HTR-8/SVneo (cell line): ENCODE results near the gene RGS6.

Experiments used
- DNase-seq: peaks from one replicate; pipeline ENCODE4 v3.0.0; 2011; ENCODE audit warnings: low spot score, mixed read lengths; ENCODE audit not compliant: insufficient read length
- FAIRE-seq: peaks from 2 replicates; lab custom pipeline; 2011; peaks lifted over from hg19 to GRCh38; lab: Jason Lieb, UNC

Gene RGS6

DNA sequence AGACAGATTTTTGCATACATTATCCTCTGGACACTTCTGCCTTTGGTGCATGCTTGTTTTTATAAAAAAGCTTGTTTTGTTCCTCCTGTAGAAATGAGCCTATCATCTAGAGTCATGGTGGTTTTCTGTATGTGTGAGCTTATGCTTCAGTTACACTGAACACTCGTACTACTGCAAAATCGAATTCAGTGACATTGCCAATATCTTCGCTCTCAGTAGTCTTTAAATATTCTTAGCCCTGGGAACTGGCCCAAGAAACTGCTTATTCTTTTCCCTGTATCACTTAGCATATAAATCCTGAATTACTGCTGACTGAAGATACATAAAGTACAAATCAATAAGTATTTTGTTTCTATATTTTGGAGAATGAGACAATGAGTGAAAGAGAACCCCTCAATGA is 70.5 kb downstream of the RGS6 start:
- no peak for DNase-seq
- FAIRE-seq = no peak

DNA sequence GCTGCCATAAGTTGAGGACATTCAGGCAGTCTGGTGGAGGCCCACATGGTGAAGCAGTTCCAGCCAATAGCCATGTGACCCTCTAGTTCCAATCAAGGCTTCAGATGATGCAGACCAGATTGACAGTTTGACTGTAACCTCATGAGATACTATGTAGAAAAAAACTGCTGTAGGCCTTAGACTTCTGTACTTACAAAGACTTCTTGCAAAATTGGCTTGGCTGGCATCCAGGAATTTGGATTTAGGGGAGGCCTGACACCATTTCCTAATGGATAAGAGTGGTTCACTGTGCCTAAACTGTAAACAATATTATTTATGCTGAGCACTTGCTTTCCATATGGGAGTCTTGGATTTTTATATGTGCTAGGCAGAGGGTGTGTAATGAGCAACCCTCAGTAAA is 76.4 kb downstream of the RGS6 start:
- FAIRE-seq (no peak), DNase-seq (no peak)

DNA sequence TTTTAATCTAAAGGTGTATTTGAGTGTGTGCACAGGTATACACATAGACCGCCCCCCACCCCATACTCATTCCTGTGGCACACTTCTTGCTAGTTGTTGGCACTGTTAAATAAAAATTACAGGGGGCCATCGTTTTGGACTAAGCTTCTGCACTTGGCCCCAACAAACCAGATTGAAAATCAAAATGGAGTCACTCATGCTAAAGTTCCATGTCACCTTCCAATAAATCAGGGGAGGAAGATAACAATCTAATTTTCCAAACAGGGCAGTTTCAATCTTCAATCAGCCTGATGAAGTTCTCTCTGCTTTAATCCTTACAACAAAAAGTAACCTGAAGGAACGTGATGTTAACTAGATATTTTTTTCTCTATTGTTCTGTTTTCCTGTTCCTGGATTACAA is 78.2 kb downstream of the RGS6 start:
- DNase-seq (no peak), FAIRE-seq (no peak)

- FAIRE-seq = peak; percentile 36
These were observed 81.6 kb downstream of the RGS6 start for GRCh38 chr14:72013721-72014345.

GRCh38 chr14:72014486-72014885 is 82.3 kb downstream of the RGS6 start:
- DNase-seq = no peak

More at GRCh38 chr14:72013721-72014345, 81.6 kb downstream of the RGS6 start:
- no peak for DNase-seq

GRCh38 chr14:72017290-72017689 is 85.1 kb downstream of the RGS6 start:
- DNase-seq (no peak), FAIRE-seq (no peak)

More at GRCh38 chr14:72014486-72014885, 82.3 kb downstream of the RGS6 start:
- no peak for FAIRE-seq

GRCh38 chr14:72023128-72024042 is 91.2 kb downstream of the RGS6 start:
- DNase-seq (no peak), FAIRE-seq (no peak)

GRCh38 chr14:72024043-72024407 is 91.8 kb downstream of the RGS6 start:
- FAIRE-seq (peak; percentile 66), DNase-seq (no peak)

DNA sequence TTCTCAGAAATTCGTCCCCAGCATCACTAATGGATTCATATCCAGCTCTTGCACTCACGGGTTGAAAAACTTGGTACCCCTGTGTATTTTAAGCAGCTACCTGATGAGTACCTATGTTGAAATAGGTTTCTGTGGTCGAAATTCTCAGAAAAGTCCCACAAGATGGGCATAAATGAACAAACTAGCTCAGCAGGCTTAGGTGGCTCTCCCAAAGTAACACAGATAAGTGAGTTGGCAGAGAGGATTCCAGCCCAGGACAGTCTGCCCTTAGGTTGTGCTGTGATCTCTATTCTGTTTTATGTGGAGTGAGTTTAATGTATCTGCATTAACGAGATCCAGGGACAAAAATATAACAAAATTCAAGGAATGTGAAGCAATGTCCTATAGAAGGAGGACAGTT is 92.3 kb downstream of the RGS6 start:
- DNase-seq (no peak), FAIRE-seq (no peak)

- FAIRE-seq = peak; percentile 9
These were observed 94.3 kb downstream of the RGS6 start for GRCh38 chr14:72026536-72026935.

GRCh38 chr14:72027061-72027460 is 94.8 kb downstream of the RGS6 start:
- FAIRE-seq (no peak), DNase-seq (no peak)

More at GRCh38 chr14:72026536-72026935, 94.3 kb downstream of the RGS6 start:
- DNase-seq = no peak

DNA sequence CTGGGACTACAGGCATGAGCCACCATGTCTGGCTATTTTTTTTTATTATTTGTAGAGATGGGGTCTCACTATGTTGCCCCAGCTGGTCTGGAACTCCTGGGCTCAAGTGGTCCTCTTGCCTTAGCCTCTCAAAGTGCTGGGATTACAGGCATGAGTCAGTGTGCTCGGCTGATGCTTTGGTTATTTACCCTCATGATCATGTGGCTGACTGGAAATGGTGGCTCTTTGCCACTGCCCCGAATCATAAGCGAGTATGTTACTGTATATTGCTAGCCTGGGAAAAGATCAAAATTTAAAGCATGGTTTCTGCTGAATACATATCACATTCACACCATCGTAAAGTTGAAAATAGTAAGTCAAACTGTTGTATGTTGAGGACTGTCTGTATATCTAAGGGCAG is 101.1 kb downstream of the RGS6 start:
- DNase-seq (no peak), FAIRE-seq (peak; percentile 81)

DNA sequence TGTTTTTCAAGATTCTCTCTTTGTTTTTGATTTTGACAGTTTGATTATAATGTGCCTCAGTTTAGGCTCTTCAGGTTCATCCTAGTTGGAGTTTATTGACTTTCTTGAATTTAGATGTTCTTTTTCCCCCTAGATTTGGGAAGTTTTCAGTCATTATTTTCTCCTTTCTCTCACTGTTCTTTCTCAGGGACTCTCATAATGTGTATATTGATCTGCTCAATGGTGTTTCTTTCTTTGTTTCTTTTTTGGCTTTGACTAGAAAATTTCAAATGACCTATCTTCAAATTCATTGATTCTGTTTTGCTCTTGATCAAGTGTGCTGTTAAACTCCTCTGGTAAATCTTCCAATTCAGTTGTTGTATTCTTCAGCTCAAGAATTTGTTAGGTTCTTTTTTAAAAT is 108.3 kb downstream of the RGS6 start:
- no peak for FAIRE-seq
- no peak for DNase-seq

GRCh38 chr14:72045271-72045670 is 113.0 kb downstream of the RGS6 start:
- DNase-seq (no peak), FAIRE-seq (no peak)

DNA sequence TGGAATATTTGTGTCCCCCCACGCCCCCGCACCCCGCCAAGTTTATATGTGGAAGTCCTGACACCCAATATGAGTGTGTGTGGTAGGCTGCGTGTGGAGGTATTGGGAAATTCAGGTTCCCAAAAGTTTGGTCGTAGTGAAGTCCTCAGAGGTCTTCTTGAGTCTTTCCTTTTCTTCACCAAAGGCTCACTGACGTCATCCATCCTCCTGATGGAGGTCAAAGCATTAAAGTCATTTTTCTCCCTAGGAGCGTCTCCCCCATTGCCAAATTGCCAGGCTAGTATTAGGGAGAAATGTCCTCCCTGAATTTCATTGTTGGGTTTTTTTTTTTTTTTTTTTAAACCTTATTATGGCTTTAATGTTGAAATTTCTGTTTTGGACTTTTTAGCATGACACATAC is 113.7 kb downstream of the RGS6 start:
- FAIRE-seq (no peak), DNase-seq (no peak)

DNA sequence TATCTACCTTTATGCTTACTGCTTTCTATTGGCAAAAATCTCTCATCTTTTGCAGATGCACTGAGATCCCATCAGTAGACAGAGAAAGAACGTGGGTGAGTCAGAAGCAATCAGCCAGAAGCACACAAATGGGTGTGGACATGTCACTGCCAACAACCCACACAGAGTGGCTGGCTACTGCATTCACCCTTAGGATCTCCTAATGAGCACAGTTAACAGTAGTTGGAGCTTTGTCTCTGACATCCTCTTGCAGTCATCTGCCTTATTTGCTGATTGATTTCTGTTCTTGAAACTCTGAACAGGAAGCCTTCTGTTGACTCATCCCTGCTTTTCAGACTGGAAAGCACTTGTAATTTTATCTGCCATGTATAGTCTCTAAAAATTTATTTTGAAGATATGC is 117.2 kb downstream of the RGS6 start:
- FAIRE-seq (no peak), DNase-seq (no peak)

DNA sequence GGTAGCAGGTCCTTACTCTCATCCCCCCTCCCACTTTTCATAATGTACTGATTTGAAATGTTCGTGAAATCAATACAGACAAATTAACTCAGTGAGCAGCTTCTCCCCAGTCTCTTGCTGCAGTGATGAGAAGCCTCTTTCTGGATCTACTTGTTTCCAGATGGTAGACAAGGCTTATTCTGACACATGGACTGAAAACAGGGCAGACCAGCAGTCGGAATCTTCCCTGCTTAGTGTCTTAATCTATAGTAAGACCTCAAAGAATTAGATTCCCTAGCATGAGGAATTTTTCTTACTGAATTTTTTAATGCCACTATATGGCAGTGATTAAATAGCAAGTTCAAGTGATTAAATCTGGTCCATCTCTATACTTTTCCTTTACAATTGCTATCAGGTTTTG is 120.1 kb downstream of the RGS6 start:
- FAIRE-seq (no peak), DNase-seq (no peak)

GRCh38 chr14:72053651-72054050 is 121.4 kb downstream of the RGS6 start:
- FAIRE-seq (no peak), DNase-seq (no peak)

- DNase-seq = no peak
These were observed 122.7 kb downstream of the RGS6 start for GRCh38 chr14:72054911-72055310.

GRCh38 chr14:72057701-72058285 is 125.6 kb downstream of the RGS6 start:
- DNase-seq = no peak
- FAIRE-seq = no peak

More at GRCh38 chr14:72054911-72055310, 122.7 kb downstream of the RGS6 start:
- peak; percentile 57 for FAIRE-seq

GRCh38 chr14:72060460-72060859 is 128.2 kb downstream of the RGS6 start:
- no peak for FAIRE-seq
- no peak for DNase-seq
